ENCODE measurements around the gene PTPN3.
A peak's percentile ranks its signal among the peaks of the same experiment; 100 is the strongest.

The PTPN3 gene

DNA sequence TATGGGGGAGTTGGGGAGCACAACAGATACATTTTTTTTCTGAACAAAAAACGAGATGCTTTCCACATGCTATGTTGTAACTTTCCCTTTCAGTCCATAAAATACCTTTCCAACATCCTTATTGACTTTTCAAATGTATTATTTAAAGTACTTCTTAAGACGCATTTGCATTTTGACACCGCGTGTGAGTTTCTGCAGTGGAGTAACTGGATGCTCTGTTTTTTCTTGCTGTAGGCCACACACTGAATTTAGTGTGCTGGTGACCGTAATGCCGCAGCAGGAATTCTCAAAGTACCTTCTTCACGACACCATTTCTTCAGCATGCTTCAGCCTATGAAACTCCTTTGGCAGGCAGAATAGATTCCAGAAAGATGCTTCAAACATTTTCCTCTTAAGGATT is 163.0 kb downstream of the PTPN3 start:
- no peak for DNase-seq

DNA sequence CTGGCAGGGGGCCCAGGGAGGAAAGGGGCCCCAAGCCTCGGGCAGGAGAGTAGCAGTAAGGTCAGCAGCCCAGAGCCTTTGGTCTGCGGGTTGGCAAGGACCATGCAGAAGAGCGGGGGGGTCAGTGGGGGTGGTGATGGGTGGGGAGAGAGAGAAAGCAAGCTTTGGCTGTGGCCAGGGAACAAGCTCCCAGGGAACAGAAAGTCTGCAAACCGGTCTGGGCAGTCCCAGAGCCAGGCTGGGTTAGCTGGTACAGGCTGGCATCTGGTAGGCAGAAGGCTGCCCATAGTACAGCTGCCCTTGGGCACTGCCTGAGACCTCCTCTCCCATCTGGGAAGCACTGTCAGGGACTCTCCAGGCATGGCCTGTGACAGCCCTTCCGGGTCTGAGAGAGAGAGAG is 166.8 kb downstream of the PTPN3 start:
- DNase-seq: peak; percentile 81

DNA sequence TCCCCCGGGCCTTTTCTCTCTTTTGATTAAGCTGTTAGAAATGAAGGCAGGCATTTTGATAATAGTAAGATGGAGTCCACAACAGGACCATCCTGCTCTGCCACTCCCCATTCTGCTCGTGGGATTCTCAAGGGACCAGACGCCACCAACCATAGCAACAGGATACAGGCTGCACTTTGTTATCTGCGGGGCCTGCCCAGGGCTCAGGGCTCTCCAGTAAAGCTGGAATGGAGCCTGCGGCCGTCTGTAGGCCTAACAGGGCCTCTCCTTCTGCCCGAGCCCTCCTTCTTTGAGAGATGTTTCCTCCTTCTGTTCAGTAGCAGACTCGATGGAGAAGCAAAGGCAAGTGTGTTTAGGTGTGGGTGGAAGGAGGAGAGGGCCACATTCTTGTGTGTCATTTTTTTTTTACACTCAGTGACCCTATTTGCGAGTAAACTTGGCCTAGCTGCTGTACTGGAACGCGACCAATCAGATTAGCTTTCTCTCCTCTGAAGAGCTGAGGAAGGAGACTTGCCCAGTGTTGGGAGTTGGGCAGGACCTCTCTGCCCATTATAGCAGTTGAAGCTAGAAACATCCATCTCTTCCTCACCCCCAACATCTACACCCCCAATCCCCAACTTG is 168.4 kb downstream of the PTPN3 start:
- DNase-seq: no peak

DNA sequence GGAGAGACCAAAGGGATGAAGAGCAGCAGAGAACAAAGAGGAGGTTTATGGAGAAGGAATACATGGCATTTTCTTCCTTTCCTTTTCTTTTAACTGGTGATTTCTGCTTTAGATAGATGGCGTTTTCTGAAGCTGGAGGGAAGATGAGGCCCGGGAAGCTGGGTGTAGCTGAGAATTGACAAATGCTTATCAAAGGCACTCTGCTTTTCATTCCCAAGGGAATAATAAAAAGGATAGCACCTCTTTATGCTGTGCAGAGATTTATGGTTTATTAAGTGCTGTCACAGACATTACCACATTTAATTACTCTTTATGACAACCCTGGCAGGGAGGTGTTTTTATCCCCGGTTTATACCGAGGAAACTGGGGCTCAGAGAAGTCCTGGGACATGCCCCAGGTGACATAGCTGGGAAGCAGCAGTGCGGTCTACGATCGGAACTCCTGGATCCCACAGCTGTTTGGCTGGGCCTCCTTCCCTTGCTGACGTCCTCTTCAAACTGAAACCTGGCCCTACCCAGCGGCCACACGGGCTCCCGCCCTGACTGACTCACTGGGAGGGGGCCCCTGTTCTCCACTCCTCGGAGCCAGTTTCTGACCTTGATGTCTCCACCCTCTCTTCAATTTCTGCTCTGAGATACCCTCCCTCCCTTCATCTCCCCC is 169.0 kb downstream of the PTPN3 start:
- DNase-seq: peak; percentile 86
